ENCODE results near the gene CEACAM4.
"Not testable (repeated sequence)": the region's sequence is repeated elsewhere in the genome, so short reads cannot be mapped to it uniquely, and the experiment has no call there.

The CEACAM4 gene

GRCh38 chr19:41582577-41583182 lies 44.2 kb downstream of the CEACAM4 start:
- not testable (repeated sequence) for FAIRE-seq

- not testable (repeated sequence) for FAIRE-seq
Measured at GRCh38 chr19:41581068-41581467, 45.8 kb downstream of the CEACAM4 start.

GRCh38 chr19:41578886-41579285 lies 48.0 kb downstream of the CEACAM4 start:
- FAIRE-seq: no peak

DNA sequence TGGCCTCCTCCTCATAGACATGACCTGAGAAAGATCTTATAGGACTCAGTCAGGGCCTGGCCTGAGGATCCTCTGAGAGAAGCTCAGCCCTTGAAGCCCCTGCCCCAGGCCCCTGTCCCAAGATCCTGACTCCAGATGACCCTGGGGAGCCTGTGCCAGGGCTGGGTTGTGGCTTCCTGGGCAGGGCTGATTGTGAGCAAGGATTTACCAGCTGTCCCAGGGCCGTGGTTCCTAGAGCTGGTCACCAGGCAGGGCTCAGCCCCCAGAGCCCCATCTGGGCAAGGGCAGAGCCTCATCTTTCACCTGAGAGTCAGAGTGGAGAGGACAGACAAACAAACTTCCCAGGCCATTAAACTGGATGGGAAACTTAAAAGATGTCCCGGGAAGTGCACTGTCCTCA lies 49.0 kb downstream of the CEACAM4 start:
- FAIRE-seq: no peak

DNA sequence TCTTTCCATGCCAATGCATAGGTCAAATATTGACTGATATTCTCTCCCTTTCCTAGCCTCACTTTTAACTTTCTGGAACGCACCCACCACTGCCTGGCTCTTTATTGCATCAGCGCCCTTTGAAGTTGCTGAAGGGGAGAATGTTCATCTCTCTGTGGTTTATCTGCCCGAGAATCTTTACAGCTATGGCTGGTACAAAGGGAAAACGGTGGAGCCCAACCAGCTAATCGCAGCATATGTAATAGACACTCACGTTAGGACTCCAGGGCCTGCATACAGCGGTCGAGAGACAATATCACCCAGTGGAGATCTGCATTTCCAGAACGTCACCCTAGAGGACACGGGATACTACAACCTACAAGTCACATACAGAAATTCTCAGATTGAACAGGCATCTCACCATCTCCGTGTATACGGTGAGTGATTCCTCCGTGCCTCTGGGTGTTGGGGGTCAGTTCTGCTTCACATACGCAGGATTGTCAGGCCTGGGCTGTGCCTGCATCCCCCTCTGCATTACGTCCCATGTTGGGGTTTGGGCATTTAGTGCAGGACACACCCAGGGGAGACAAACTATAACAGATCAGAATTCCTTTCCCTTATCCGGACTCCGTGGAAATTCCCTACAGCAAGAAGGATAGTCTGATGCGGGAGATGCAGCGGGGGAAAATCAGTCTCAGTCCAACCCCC lies 49.6 kb downstream of the CEACAM4 start:
- no peak for FAIRE-seq

DNA sequence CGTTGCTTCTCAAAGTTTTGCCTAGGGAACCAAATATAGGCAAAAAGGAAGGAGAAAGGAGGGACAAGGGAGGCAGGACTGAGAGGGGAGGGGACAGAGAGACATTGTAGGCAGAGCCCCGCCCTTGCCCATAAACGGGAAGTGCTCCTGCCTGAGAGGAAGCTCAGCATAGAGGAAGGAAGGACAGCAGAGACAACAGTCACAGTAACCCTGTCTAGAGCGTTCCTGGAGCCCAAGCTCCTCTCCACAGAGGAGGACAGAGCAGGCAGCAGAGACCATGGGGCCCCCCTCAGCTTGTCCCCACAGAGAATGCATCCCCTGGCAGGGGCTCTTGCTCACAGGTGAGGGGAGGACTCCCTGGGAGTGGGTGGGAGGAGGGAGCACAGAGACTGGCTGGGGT lies 50.9 kb downstream of the CEACAM4 start, which contains the start of gene CEACAM21:
Gene CEACAM21 (plus strand): TSS at position 169 of the 400 bp plus-strand sequence. CDS start 109 bp downstream, at position 278.
- no peak for FAIRE-seq

DNA sequence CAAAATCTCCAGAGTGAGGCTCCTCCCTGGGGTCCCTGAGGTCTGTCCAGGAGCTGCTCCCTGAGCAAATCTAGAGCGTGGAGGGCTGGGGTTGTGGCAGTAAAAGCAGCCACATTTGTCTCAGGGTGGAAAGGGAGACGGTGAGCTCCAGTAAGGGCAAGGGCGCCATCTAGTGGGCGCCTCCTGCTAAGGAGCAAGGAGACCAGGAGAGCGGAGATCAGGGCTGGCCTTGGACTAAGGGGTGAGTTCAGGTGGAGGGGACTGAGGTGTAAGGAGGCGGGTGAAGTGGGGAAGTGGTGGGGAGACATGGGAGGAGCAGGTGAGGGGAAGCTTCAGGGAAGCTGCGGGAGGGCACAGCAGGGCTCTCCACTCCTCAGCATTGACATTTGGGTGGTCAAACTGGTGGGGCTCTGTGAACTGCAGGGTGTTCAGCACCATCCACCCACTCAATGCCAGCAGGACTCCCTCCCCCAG lies 56.2 kb downstream of the CEACAM4 start:
- FAIRE-seq: no peak

DNA sequence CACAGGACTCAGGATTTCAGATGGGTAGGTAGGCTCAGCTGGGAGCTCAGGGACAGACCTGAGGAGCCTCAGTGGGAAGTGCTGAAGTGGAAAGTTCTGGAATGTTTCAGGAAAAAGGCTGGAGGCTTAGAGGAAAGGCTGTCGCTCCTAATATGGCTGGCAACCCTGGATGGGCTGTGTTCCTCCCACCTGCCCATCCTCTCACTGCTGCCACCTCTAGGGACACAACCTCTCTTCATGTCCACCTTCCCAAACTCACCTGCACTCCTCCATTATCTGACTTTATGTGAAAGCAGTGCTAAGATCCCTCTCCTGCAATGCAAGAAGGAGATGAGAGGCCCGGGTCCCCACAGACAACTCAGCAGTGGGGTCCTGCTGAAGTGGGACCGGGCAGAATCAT lies 56.7 kb downstream of the CEACAM4 start:
- no peak for FAIRE-seq

- FAIRE-seq: no peak
Measured at GRCh38 chr19:41569481-41570150, 57.3 kb downstream of the CEACAM4 start.

Data from islet of Langerhans (tissue), 1 donor.